GM21367 (cell line): Measurements from ENCODE around the gene MAGI1.
"Not testable (repeated sequence)": the region's sequence is repeated elsewhere in the genome, so short reads cannot be mapped to it uniquely, and the experiment has no call there.

Experiments
- ATAC-seq: cut with Tn5 transposase; IDR thresholded peaks from one replicate; pipeline ENCODE4 v1.9.1; 2021; ENCODE audit not compliant: unreplicated experiment

The MAGI1 gene

GRCh38 chr3:65912647-65913046 lies 126.1 kb downstream of the MAGI1 start:
- ATAC-seq: no peak

GRCh38 chr3:65908588-65908987 lies 130.1 kb downstream of the MAGI1 start:
- ATAC-seq: no peak

GRCh38 chr3:65907232-65908130 lies 131.2 kb downstream of the MAGI1 start:
- no peak for ATAC-seq

GRCh38 chr3:65905771-65906170 lies 132.9 kb downstream of the MAGI1 start:
- no peak for ATAC-seq

GRCh38 chr3:65904016-65904415 lies 134.7 kb downstream of the MAGI1 start:
- ATAC-seq: no peak

- ATAC-seq: no peak
These were observed 136.4 kb downstream of the MAGI1 start for GRCh38 chr3:65902304-65902793.

GRCh38 chr3:65901226-65901625 lies 137.5 kb downstream of the MAGI1 start:
- ATAC-seq: no peak

- no peak for ATAC-seq
These were observed 139.5 kb downstream of the MAGI1 start for GRCh38 chr3:65899226-65899625.

- no peak for ATAC-seq
These were observed 141.0 kb downstream of the MAGI1 start for GRCh38 chr3:65897766-65898165.

GRCh38 chr3:65896321-65896720 lies 142.4 kb downstream of the MAGI1 start:
- no peak for ATAC-seq

GRCh38 chr3:65894679-65895453 lies 143.9 kb downstream of the MAGI1 start:
- no peak for ATAC-seq

GRCh38 chr3:65894126-65894525 lies 144.6 kb downstream of the MAGI1 start:
- no peak for ATAC-seq

GRCh38 chr3:65893631-65894030 lies 145.1 kb downstream of the MAGI1 start:
- ATAC-seq: no peak

GRCh38 chr3:65891477-65891876 lies 147.2 kb downstream of the MAGI1 start:
- ATAC-seq: not testable (repeated sequence)

- ATAC-seq: no peak
These were observed 148.4 kb downstream of the MAGI1 start for GRCh38 chr3:65890328-65890727.

- ATAC-seq: no peak
These were observed 149.0 kb downstream of the MAGI1 start for GRCh38 chr3:65889707-65890099.

- no peak for ATAC-seq
These were observed 149.6 kb downstream of the MAGI1 start for GRCh38 chr3:65888980-65889706.

- ATAC-seq: no peak
These were observed 150.5 kb downstream of the MAGI1 start for GRCh38 chr3:65888196-65888595.

- no peak for ATAC-seq
These were observed 152.3 kb downstream of the MAGI1 start for GRCh38 chr3:65886391-65886790.

GRCh38 chr3:65884071-65884470 lies 154.6 kb downstream of the MAGI1 start:
- ATAC-seq: no peak

- ATAC-seq: no peak
These were observed 155.1 kb downstream of the MAGI1 start for GRCh38 chr3:65883613-65884012.
